GM21529 (cell line): ENCODE data around the gene MFRP.

ENCODE experiments used
- ATAC-seq: cut with Tn5 transposase; IDR thresholded peaks from one replicate; pipeline ENCODE4 v1.9.1; 2021; ENCODE audit not compliant: unreplicated experiment

MFRP gene

GRCh38 chr11:119359365-119360214, 13.1 kb upstream of the MFRP start:
- no peak for ATAC-seq

- ATAC-seq, result no peak
These were observed 10.6 kb upstream of the MFRP start for GRCh38 chr11:119357074-119357473.

DNA sequence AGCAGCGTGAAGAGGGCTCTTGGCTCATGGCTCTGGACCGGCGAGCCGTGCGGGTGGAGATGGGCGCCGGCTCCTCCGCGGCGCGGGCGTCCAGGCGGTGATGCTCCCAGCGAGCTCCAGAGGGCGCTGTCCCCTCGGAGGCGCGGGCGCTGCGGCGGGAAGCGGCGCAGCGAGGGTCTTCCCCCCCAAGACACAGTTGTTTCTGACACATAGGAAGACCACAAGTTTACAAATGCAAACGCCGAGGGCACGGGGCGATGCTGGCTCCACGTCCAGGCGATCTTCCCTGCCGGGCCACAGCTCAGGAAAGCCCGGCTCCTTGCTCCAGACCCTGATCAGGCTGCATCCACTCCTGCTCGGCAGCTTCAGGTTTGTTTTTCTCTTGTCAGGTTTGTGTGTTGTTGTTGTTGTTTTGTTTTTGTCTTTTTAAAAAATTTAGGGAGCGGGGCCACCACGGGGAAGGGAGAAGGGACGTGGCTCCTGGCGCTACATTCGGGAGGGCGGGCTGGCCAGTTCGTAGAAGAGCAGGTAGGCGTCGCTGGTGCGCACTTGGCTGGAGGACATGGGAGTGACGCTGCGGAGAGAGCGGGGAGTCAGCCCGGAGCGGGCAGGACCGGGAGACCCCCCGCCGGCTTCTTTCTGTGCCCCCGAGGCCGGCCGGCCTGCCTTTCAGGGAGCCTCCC, 10.0 kb upstream of the MFRP start:
- peak; percentile 78 for ATAC-seq

DNA sequence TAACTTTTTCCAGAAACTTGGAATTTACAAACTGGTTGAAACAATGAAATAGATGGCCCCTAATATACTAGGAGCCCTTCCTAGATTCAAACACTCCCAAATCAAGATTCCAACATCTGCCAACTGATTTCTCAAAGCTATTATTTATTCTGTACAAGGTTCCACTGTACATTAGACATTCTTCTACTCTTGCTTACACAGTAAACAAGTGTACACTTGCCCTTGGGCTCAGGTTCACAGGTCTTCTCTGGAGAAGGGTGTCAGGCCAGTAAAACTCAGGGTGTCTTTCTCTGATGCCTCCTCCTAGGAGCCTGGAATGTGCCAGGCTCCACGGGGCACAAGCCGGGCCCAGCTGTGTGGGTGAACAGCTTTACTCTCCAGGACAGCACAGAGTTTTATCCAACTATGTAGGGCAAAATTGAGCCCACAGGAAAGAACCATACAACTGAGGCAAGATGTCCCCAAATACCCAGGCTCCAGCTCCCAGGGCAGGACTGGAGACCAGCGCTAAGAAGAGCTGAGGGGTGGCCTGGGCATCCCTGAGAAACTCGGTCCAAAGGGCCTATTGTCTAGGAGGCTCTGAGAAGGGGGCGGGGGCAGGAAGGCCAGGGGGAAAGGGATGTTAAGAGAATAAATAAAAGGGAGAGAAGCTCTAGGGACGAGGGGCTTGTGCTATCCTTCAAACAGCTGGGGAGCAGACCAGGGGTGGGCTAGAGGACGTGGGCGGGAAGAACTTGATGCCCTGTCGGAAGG, 8.8 kb upstream of the MFRP start:
- no peak for ATAC-seq

DNA sequence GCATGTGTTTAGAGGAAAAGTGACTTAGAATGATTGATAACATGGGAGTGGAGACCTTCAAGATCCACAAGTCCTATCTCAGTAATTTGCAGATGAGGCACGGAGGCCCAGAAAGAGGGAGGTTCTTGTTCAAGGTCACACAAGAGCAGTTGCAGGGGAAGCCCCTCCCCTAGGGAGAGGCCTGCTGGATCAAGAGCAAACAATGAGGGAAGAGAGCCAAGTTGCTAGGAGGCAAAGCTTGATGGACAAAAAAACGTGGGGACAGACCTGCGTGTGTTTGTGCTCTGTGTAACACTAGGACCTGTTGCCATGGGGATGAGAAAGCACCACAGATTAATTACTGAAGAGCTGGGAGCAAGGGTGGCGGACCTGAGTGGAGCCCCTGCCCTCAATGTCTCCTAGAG, 6.4 kb upstream of the MFRP start:
- ATAC-seq, result no peak

GRCh38 chr11:119351232-119351631, 4.7 kb upstream of the MFRP start:
- no peak for ATAC-seq

GRCh38 chr11:119350302-119350701, 3.8 kb upstream of the MFRP start:
- ATAC-seq, result no peak

GRCh38 chr11:119347940-119348605, 1.6 kb upstream of the MFRP start:
- ATAC-seq, result no peak

DNA sequence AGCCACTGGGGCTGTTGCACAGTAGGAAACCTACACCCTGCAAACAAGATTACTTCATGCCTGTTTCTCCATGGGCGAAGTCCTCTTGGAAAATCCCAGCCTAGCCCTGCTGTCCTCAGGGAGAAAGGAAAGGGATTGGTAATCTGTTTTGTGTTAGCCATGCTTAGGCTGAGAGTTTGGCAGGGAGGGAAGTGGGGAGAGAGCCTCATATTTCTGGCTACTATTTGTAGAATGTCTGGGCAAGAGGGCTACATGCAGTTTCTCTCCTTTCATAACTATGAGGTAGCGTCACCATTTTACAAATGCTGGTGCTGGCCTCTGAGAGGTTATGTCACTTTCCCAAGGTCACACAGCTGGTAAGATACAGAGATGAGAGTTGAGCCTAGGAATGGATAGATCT, 737 bp upstream of the MFRP start:
- ATAC-seq, result no peak

DNA sequence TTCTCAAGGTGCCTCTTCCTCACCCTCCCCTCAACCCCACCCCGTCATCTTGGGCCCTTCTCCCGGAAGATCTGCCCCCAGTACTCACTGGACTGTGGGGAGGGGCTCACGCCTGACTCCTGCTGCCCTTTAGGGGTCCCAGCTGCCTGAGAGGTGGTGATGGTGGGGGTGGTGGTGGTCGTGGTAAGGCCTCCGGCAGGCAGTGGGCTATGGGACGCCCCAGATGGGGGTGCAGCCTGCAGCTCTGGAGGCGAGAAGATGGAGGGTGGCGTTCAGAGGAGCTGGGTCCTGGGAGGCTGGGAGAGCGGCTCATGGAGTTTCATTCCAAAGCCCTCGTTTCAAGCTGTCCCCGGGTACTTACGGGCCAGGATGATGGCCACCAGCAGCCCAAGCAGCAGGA, 820 bp downstream of the MFRP start:
- no peak for ATAC-seq

GRCh38 chr11:119344291-119345010, 2.1 kb downstream of the MFRP start:
- ATAC-seq, result no peak

GRCh38 chr11:119343726-119344125, 2.8 kb downstream of the MFRP start:
- no peak for ATAC-seq

GRCh38 chr11:119342362-119343130, 4.0 kb downstream of the MFRP start:
- no peak for ATAC-seq

DNA sequence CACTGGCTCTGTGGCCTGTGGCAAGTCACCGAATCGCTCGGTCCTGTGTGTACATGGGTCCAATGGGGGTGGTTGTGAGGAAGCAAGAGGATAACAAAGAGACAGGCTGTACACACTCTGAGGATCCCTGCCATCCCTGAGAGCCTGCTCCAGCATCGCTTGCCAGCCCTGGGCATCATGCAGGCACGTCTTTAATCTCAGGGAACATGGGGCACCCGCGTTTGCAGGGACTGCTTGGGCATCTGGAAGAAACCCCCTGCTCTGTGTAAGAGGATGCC, 4.5 kb downstream of the MFRP start:
- ATAC-seq, result no peak

GRCh38 chr11:119341222-119342022, 5.1 kb downstream of the MFRP start:
- no peak for ATAC-seq

DNA sequence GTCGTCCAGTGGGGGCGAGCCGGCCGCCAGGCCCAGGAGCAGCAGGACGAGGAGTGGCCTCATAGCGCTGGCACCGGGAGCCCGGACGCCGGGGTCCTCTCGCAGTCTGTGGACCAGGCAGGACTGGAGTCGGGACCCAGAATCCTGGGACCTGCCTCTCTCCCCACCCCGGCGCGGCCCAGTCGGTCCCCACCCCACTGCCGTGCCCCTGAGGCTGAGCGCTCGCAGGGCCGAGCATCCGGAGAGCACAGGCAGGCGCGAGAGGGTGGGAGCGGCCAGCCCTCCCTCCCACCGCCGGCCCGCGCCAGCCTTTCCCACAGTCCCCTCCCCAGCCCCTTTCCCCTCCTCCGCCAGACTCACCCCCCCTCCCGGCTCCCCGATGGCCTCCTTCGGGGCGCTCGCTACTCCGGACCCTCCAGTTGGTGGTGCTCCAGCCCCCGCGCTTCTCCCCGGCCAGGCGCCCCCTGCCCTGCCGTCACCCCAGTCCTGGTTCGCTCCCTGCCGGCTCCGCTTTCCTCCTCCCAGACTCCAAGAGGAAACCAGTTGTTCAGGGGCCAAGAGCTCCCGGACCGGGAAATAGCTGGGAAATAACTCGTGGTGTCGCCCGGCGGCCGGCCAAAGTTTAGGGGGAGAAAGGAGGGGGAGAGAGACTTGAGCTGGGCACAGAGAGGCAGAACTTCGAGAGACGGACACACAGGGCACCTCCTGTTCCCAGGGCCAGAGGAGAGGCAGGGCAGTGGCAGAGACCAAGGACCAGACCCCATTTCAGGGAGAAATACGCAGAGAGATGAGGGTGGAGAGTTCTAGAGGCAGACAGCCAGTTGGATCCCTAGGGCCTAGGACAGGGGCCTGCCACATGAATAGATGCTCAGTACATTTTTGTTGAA, 5.9 kb downstream of the MFRP start, which contains the start of gene C1QTNF5:
C1QTNF5 (minus strand) TSS at position 549 of the 887 bp plus-strand sequence; CDS start at position 63, 486 bp downstream.
- no peak for ATAC-seq

DNA sequence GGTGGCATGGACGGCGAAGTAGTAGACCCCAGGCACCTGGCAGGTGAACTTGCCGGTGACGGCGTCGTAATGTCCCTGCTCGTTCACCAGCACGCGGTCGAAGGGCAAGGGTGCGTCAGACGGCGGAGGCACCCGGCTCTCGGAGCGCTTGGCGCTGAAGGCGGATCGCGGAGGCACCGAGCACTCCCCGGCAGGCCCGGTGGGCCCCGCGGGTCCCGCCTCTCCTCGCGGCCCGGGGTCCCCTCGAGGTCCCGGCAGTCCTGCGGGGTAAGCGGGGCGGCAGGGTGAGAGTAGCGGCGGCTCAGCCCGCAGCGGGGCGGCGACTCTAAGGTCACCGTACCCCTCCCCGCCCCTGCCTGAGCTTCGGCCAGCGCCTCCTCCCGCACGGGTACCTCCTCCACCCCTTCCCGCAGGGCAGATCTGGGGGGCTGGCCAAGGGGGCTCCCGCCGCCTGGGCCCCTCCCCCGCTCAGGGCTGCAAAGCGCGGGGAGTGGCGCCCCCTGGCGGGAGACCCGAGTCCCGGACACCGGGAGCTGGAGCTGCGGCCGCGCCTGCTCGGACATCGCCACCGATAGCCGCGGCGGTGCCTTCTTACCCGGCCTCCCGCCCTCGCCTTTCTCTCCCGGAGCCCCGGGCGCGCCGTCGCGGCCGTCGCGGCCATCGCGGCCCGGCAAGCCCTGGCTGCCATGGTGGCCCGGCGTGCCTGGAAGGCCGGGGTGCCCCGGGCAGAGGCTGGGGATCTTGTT, 6.7 kb downstream of the MFRP start:
- ATAC-seq, result no peak
